ENCODE results near the gene SPINK13. TPM values are rescaled to one million over a fixed set of nuclear protein-coding genes. Genes with fewer than 3 reads are reported as not detected.

The SPINK13 gene
- total RNA-seq, 4 donors from 2014 or later = 0.41 TPM; not detected in 3

GRCh38 chr5:148230240-148230639 lies 38.4 kb upstream of the SPINK13 start:
- Histone ChIP-seq H3K9me3 (no peaks in the 10 kb centered on the region), H3K27ac (no peak overlapping the region), H3K4me3 (no peak overlapping the region), H3K4me1 (no peaks in the 10 kb centered on the region), H3K27me3 (no peaks in the 10 kb centered on the region), H3K36me3 (no peaks in the 10 kb centered on the region)
- DNase-seq = no peak
- no peak for TF ChIP-seq POLR2A (IDR thresholded peaks at IDR 0.05)
- no peak for TF ChIP-seq CTCF (IDR thresholded peaks at IDR 0.05)
- intact Hi-C loops (cut with DNase I; ENCODE audit: low total_unique reads) = no loop called here

- no peaks in the 10 kb centered on the region for H3K4me1 ChIP-seq
- H3K27me3 ChIP-seq = no peaks in the 10 kb centered on the region
- DNase-seq = no peak
- no peak overlapping the region for H3K4me3 ChIP-seq
- no peak for TF ChIP-seq POLR2A (IDR thresholded peaks at IDR 0.05)
- TF ChIP-seq CTCF (IDR thresholded peaks at IDR 0.05) = no peak
- H3K36me3 ChIP-seq = no peaks in the 10 kb centered on the region
- no peak overlapping the region for H3K27ac ChIP-seq
- intact Hi-C loops (cut with DNase I; ENCODE audit: low total_unique reads) = no loop called here
- no peaks in the 10 kb centered on the region for H3K9me3 ChIP-seq
Observed at GRCh38 chr5:148237785-148238417, 30.7 kb upstream of the SPINK13 start.

GRCh38 chr5:148238418-148238794 lies 30.2 kb upstream of the SPINK13 start, which contains the start of gene MARCOL:
MARCOL (plus strand) TSS chr5:148238525; CDS start chr5:148238598, 73 bp downstream.
- intact Hi-C loops (cut with DNase I; ENCODE audit: low total_unique reads) = no loop called here
- Histone ChIP-seq H3K27ac (no peak within 1 kb of the TSS), H3K4me1 (no peaks in the 10 kb centered on the region), H3K36me3 (no peaks in the 10 kb centered on the region), H3K27me3 (no peaks in the 10 kb centered on the region), H3K4me3 (no peak within 1 kb of the TSS), H3K9me3 (no peaks in the 10 kb centered on the region)
- DNase-seq = no peak
- TF ChIP-seq CTCF (IDR thresholded peaks at IDR 0.05) (no peak), POLR2A (IDR thresholded peaks at IDR 0.05) (no peak)

- TF ChIP-seq CTCF (IDR thresholded peaks at IDR 0.05) = no peak
- TF ChIP-seq POLR2A (IDR thresholded peaks at IDR 0.05) = no peak
- no peaks in the 10 kb centered on the region for H3K9me3 ChIP-seq
- intact Hi-C loops (cut with DNase I; ENCODE audit: low total_unique reads) = no loop called here
- H3K36me3 ChIP-seq = no peaks in the 10 kb centered on the region
- H3K4me3 ChIP-seq = no peak overlapping the region
- H3K27ac ChIP-seq = no peak overlapping the region
- H3K27me3 ChIP-seq = no peaks in the 10 kb centered on the region
- H3K4me1 ChIP-seq = no peaks in the 10 kb centered on the region
- DNase-seq = no peak
Observed at GRCh38 chr5:148248894-148249293, 19.7 kb upstream of the SPINK13 start.

- DNase-seq = no peak
- no peak overlapping the region for H3K27ac ChIP-seq
- no peaks in the 10 kb centered on the region for H3K36me3 ChIP-seq
- no peaks in the 10 kb centered on the region for H3K4me1 ChIP-seq
- H3K27me3 ChIP-seq = no peaks in the 10 kb centered on the region
- TF ChIP-seq POLR2A (IDR thresholded peaks at IDR 0.05) = no peak
- no peak for TF ChIP-seq CTCF (IDR thresholded peaks at IDR 0.05)
- intact Hi-C loops (cut with DNase I; ENCODE audit: low total_unique reads) = no loop called here
- H3K9me3 ChIP-seq = no peaks in the 10 kb centered on the region
- H3K4me3 ChIP-seq = no peak overlapping the region
Observed at GRCh38 chr5:148255456-148255855, 13.1 kb upstream of the SPINK13 start.
